NB4 (cell line): ENCODE results near the gene PITRM1.

ENCODE experiments used
- CTCF ChIP-seq: IDR thresholded peaks from one replicate; pipeline ENCODE4 v1.5.1; 2012; ENCODE audit warnings: low read depth, low read length
- MAX ChIP-seq: IDR thresholded peaks from 2 replicates; pipeline ENCODE4 v1.6.1; 2011; ENCODE audit warnings: low read depth, low read length
- POLR2A ChIP-seq: IDR thresholded peaks from 2 replicates; pipeline ENCODE4 v1.6.1; 2011; ENCODE audit warnings: mild to moderate bottlenecking; ENCODE audit not compliant: insufficient read length; ENCODE audit errors: extremely low read depth

- TF ChIP-seq CTCF (no peak), POLR2A (no peak), MAX (no peak)
These were observed 22.7 kb downstream of the PITRM1 start for GRCh38 chr10:3149918-3150317.
